ENCODE measurements around the gene NCKAP5. TPM values are rescaled to one million over a fixed set of nuclear protein-coding genes. Genes with fewer than 3 reads are reported as not detected.
"Not testable (repeated sequence)": the region's sequence is repeated elsewhere in the genome, so short reads cannot be mapped to it uniquely, and the experiment has no call there.

Gene NCKAP5
- total RNA-seq, 1 experiment from 2014 or later, result not detected

DNA sequence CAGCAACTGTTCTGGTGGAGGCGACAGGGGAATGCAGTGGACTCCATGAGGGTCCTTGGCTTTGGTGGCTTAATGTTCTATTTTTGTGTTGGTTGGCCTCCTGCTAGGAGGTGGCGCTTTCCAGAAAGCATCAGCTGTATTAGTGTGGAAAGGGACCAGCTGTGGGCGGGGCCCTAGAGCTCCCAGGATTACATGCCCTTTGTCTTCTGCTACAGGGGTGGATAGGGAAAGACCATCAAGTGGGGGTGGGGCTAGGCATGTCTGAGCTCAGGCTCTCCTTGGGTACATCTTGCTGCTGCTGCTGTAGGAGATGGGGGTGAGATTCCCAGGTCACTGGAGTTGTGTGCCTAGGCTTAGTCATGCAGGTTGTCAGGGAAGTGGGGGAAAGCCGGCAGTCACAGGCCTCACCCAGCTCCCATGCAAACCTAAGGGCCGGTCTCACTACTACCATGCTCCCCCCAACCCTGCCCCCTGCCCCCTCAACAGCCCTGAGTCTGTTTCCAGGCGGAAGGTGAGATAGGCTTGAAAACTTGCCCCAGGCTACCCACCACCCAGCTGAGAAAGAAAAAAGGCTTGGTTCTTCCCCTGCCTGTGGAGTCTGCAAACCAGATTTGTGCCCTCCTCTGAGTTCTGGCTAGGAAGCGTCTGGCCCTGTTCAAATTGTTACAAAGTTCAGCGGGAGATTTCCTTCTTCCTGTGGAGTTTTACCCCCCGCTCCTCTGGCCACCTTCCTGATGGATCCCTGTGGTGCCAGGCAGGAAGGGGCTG, 756.9 kb downstream of the NCKAP5 start:
- DNase-seq (ENCODE audit: low spot score), result no peak

DNA sequence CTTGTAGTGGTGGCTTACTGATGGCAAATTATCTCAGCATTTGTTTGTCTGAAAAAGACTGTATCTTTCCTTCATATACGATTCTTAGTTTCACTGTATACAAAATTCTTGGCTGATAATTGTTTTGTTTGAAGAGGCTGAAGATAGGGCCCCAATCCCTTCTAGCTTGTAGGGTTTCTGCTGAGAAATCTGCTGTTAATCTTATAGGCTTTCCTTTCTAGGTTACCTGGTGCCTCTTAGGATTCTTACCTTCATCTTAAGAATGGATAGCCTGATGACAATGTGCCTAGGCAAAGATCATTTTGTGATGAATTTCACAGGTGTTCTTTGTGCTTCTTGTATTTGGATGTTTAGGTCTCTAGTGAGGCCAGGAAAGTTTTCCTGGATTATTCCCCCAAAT, 758.3 kb downstream of the NCKAP5 start:
- not testable (repeated sequence) for DNase-seq (ENCODE audit: low spot score)

DNA sequence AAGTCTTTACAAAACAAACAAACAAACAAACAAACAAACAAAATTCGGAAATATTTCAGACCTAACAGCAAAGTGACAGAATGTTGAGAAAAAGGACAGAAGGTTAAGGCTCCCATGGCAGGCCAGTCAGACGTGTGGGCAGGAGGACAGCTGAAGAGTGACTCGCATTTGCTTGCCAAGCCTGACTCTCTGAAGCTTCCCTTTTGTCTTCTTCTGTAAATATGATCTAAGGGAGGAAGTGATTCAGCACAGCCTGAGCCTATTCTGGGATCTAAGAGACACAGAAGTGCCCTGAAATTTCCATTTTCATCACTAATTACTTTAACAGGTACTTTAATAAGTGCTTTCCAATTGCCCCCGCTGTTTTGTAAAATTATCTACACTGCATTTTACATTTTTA, 764.2 kb downstream of the NCKAP5 start:
- DNase-seq (ENCODE audit: low spot score), result no peak

GRCh38 chr2:132798341-132798740, 769.9 kb downstream of the NCKAP5 start:
- DNase-seq (ENCODE audit: low spot score), result no peak

DNA sequence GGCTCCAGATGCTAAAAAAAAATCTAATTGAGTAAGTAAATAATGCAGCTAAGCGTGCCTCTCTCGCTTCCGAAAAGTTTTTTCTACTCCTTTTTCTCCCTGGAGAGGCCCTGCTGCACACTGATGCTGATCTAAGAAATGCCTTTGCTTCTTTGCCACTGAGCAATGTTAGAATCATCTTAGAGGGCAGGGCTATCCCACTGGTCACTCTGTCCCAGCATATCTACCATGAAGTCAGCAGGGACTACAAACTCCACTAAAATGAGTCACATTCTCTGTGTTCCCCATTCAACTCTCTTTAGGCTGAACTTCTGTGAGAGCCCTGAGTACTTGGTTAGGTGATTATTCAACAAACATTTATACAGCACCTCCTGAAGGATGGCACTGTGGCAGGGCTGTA, 770.7 kb downstream of the NCKAP5 start:
- no peak for DNase-seq (ENCODE audit: low spot score)

DNA sequence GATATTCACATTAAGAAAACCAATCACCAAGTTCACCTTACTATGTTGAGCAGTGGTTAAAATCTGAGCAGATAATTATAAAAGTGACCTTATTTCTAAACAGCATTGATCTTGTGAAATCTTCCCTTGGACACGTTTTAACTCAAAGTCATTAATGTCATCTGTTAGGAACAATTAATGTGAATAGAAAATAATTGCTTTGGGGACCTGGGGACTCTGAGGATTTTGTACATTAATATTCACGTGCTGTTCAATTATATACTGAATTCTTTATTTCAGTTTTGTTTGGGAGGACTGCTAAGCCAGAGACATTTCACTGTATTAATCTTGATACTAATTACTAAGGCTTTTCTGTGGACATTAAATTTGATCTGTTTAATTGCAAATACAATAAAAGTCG, 771.2 kb downstream of the NCKAP5 start:
- no peak for DNase-seq (ENCODE audit: low spot score)

- no peak for DNase-seq (ENCODE audit: low spot score)
These were observed 773.0 kb downstream of the NCKAP5 start for GRCh38 chr2:132795220-132795619.

DNA sequence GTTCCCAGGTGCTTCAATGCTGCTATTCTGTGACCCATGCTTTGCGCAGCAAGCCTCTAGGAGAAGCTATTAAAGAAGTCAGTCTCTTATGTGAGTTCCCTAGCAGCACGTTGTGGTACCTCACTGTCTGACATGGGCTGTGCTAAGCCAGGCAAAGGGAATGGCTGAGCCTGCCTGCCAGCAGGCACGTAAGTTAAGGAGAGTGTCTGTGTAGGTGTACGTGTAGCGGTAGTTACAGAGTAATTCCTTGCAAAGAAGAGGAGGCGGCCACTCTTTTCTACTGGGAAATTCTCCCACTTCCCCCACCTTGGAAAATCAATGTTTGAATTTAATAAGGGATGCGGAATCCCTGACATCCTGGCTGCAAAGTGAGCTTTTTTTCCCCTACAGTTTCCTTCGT, 774.7 kb downstream of the NCKAP5 start:
- DNase-seq (ENCODE audit: low spot score), result no peak

GRCh38 chr2:132790207-132790785, 778.0 kb downstream of the NCKAP5 start:
- no peak for DNase-seq (ENCODE audit: low spot score)

DNA sequence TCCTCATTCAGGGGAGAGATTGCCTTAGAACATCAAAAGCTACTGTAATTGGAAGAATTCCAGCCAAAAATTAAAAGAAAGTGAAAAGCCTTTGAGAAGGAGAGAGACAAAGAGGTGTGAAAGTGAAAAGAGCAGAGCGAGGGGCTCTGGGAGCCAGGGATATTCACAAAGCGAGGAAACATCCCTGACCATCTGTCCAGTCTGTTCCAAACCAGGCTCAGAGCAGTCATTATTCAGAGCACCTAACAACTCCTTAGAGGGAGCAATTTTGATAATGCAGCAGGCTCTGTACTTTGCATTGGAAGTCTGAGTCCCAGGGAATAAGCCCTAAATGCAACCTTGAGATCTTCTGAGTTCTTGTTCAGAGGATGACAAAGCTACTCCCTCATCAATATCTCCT, 779.2 kb downstream of the NCKAP5 start:
- DNase-seq (ENCODE audit: low spot score), result no peak

DNA sequence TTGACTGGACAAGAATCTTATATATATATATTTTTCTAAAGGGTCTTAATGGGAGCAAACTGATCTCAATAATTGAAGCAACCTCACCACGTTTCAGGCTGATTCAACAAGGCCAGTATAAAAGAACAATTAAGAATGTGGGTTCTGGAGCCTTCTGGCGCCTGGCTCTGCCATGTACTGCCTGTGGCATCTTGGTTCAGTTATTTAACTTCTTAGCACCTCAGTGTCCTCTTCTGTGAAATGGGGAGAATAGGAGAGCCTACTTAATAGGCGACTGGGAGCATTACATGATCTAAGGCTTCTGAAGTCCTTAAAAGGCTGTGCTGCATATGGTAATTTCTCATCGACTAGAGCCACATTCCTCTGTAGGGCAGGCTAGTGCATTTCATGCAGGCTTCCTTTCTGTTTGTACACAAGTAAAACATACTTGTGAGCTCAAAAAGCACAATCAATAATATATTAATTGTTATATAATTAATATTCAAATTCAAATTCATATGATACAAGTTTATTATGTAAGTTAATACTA, 779.9 kb downstream of the NCKAP5 start:
- DNase-seq (ENCODE audit: low spot score), result no peak

DNA sequence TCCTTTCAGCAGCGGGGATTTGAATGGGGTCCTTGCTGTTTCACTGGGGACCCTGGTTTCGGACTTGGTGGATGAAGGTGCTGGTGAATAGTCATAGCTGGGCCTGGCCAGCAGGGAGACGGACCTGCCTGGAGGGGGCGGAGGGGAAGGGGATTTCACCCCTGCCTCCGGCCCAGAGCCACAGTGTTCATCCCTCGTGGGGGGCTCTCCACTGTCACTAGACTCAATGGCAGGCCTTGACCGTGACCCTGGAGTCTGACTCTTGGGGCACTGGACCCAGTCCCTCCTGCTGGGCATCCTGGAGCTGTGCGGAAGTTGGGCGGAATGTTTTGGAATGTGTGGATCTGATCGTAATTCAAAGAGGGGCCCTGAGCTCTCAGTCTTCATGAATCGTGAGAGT, 784.4 kb downstream of the NCKAP5 start:
- no peak for DNase-seq (ENCODE audit: low spot score)

GRCh38 chr2:132782176-132782783, 786.0 kb downstream of the NCKAP5 start:
- no peak for DNase-seq (ENCODE audit: low spot score)

GRCh38 chr2:132780651-132781050, 787.6 kb downstream of the NCKAP5 start:
- DNase-seq (ENCODE audit: low spot score), result no peak

- no peak for DNase-seq (ENCODE audit: low spot score)
These were observed 789.0 kb downstream of the NCKAP5 start for GRCh38 chr2:132779206-132779721.

GRCh38 chr2:132776287-132776686, 792.0 kb downstream of the NCKAP5 start:
- no peak for DNase-seq (ENCODE audit: low spot score)

DNA sequence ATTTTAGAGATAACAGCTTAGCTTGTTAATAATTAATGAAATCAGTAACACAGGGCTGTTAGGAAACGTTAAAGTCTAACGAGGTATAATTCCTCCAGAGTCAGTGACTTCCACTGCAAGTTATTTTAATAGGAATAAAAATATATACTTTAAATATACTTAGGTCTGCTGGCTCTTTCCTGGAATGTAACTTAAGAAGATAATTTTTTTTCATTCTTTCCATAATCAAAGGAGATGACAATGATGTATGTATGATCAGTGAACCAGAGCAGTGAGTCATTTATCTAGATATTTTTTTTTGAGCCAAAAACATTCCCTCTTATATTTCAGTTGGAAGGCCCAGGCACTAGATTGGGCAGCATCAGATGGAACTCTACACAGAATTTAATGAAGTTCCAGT, 794.1 kb downstream of the NCKAP5 start:
- no peak for DNase-seq (ENCODE audit: low spot score)

GRCh38 chr2:132773331-132773730, 794.9 kb downstream of the NCKAP5 start:
- no peak for DNase-seq (ENCODE audit: low spot score)

GRCh38 chr2:132772340-132772739, 795.9 kb downstream of the NCKAP5 start:
- no peak for DNase-seq (ENCODE audit: low spot score)

GRCh38 chr2:132766573-132766972, 801.7 kb downstream of the NCKAP5 start:
- DNase-seq (ENCODE audit: low spot score), result no peak

DNA sequence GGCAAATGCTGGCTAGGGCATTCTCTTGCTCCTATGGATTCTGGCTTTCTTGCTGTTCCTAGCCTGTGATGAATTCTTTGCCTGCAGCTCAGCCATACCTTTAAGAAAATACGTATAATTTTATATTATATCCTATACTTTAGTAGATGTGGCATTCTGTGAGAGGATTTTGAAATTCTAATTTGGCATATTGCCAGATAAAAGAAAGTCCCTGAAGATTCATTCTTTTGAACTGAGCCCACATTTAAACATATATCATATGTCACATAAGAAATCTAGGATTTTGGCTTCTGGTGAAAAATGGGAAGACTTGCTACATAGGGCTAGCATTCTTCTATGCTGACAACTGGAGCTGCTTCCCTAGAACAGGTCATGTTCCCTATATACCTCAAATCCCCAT, 806.8 kb downstream of the NCKAP5 start:
- no peak for DNase-seq (ENCODE audit: low spot score)

DNA sequence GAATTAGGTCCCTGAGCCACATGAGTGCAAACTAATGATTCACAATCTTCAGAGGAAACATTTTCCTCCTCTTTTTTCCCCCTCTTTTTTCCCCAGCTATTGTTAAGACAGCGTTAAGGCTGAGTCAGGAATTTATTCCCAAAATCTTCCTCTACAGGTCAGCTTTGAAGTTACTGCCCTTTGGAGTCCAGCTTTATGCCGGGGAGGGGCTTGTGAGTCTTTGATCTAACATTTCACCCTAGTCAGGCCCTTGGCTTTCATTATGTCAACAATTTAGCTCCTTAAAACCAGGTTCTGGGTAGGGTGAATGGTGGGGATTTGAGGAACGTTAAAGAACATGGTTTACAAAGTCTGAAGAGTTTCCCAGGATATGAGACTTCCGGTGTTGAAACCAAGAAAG, 807.3 kb downstream of the NCKAP5 start:
- no peak for DNase-seq (ENCODE audit: low spot score)

DNA sequence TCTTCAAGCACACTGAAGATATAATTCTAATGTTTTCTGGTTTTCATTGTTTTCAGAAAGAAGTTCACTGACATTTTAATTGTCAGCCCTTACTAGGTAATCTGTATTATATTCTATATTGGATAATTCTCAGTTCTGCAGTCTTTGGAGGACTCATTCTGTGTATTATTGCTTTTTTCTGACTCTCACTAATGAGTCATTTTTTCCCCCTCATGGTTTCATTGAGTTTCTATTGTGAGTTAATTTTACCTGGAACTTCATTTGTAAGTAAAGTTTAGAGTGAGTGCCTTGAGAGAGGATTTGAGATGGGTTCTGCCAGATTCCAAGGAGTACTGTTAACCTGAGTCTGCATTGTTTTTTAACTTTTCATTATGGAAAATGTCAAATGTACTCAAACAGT, 807.9 kb downstream of the NCKAP5 start:
- DNase-seq (ENCODE audit: low spot score), result no peak
